ENCODE measurements around the gene VTI1A. TPM values are rescaled to one million over a fixed set of nuclear protein-coding genes. Genes with fewer than 3 reads are reported as not detected.

VTI1A gene
- total RNA-seq, 1 experiment from 2014 or later, result 22.0 TPM

DNA sequence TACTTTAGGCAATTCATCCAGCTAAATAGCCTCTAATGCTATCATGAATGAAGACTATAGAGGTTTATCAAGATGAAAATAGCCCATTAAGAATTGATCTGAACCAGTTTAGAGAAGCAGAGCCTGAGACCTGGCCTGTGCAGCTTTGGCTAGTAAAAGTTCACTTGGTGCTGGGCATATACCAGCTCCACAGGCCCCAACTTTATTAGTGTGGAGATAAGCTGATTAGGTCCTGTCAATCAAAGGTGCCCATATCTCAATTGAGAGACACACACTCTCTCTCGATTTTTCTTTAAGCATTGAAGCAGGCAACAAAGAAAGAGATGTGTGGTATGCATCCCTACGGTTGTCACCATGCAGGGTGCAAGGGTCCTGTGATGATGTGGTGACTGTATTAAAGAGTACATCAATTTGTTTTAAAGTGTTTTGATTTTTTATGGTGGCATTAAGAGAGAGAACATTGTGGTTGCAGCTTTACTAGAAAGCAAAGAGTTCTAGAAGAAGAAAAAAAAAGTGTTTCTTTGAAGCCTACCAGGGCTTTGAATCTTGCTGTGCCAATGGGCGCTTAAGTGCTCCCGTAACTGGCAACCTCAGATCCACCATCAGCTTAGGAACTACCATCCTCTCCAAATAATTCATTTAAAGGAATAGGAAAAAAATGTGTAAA lies 111.6 kb downstream of the VTI1A start:
- Histone ChIP-seq H3K18ac (ENCODE audit: insufficient read length, low read depth, low read length) (no peak overlapping the region), H2AFZ (ENCODE audit: low read length) (no peak overlapping the region), H2BK5ac (ENCODE audit: insufficient read length, low read length) (no peak overlapping the region), H2AK5ac (ENCODE audit: insufficient read length, low read length) (no peak overlapping the region), H4K20me1 (ENCODE audit: control insufficient read depth, insufficient read depth, insufficient read length) (no peaks in the 10 kb centered on the region), H3K14ac (ENCODE audit: insufficient read depth, low read length) (no peak overlapping the region), H3K9ac (ENCODE audit: extremely low read depth, insufficient read length, low read length) (no peak overlapping the region), H4K8ac (replicated peaks; ENCODE audit: insufficient read length, low read depth, low read length) (no peak overlapping the region), H3K4ac (ENCODE audit: low read depth, low read length) (no peak overlapping the region), H3K9me3 (ENCODE audit: control insufficient read depth, low read depth, low read length) (no peaks in the 10 kb centered on the region), H3K79me1 (ENCODE audit: insufficient read depth, low read depth, low read length, poor library complexity, severe bottlenecking) (no peaks in the 10 kb centered on the region), H2BK120ac (ENCODE audit: low read depth, low read length, poor library complexity, severe bottlenecking) (no peak overlapping the region), H3K79me2 (ENCODE audit: insufficient read depth, low read length) (no peaks in the 10 kb centered on the region), H3K27me3 (ENCODE audit: insufficient read depth, low read length) (no peaks in the 10 kb centered on the region), H2BK12ac (ENCODE audit: insufficient read length, low read depth, low read length) (no peak overlapping the region), H3K23ac (ENCODE audit: insufficient read length, low read depth, low read length) (no peak overlapping the region), H4K91ac (ENCODE audit: insufficient read length, low read depth, low read length) (no peak overlapping the region), H3K4me1 (ENCODE audit: insufficient read depth, low read length) (peaks cover 4% of the 10 kb centered on the region; the same call in 1 of the 2 replicates), H3K23me2 (ENCODE audit: insufficient read length, low read depth, low read length, poor library complexity, severe bottlenecking) (no peaks in the 10 kb centered on the region), H3K56ac (ENCODE audit: insufficient read length, low read depth, low read length) (no peak overlapping the region), H3K27ac (ENCODE audit: insufficient read length, low read depth, low read length) (no peak overlapping the region), H3T11ph (ENCODE audit: low read length) (no peak overlapping the region), H3K4me2 (ENCODE audit: insufficient read depth, insufficient read length, low read length) (no peak overlapping the region), H4K5ac (ENCODE audit: insufficient read length, low read depth, low read length) (no peak overlapping the region), H2BK15ac (ENCODE audit: low read depth, low read length) (no peak overlapping the region), H2BK20ac (ENCODE audit: low read depth, low read length, poor library complexity, severe bottlenecking) (no peak overlapping the region)
- Mint-ChIP-seq H3K4me3 (no peak overlapping the region), H3K27ac (no peak overlapping the region), H3K27me3 (ENCODE audit: low read depth) (no peaks in the 10 kb centered on the region), H3K36me3 (ENCODE audit: insufficient read depth in 1 of 3, low read depth in 3 of 3) (no peaks in the 10 kb centered on the region), H3K9me3 (no peaks in the 10 kb centered on the region), H3K4me1 (peaks cover 29% of the 10 kb centered on the region in 2 experiments)
- TF ChIP-seq, protein P1, sequence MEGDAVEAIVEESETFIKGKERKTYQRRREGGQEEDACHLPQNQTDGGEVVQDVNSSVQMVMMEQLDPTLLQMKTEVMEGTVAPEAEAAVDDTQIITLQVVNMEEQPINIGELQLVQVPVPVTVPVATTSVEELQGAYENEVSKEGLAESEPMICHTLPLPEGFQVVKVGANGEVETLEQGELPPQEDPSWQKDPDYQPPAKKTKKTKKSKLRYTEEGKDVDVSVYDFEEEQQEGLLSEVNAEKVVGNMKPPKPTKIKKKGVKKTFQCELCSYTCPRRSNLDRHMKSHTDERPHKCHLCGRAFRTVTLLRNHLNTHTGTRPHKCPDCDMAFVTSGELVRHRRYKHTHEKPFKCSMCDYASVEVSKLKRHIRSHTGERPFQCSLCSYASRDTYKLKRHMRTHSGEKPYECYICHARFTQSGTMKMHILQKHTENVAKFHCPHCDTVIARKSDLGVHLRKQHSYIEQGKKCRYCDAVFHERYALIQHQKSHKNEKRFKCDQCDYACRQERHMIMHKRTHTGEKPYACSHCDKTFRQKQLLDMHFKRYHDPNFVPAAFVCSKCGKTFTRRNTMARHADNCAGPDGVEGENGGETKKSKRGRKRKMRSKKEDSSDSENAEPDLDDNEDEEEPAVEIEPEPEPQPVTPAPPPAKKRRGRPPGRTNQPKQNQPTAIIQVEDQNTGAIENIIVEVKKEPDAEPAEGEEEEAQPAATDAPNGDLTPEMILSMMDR (conservative IDR thresholded peaks at IDR 0.05), result no peak
- no peak for DNase-seq
- no CpG with 5 or more reads among the region's 4 CpGs for WGBS (ENCODE audit: extremely low coverage, insufficient read length, low lambda C conversion rate)

Data from H9 (cell line).